ENCODE measurements around the gene SYCP3. TPM values are rescaled to one million over a fixed set of nuclear protein-coding genes. Genes with fewer than 3 reads are reported as not detected.

Gene SYCP3
- total RNA-seq, 1 donor from 2014 or later, result not detected

- Histone ChIP-seq H3K4me2 (ENCODE audit: low read length) (no peak overlapping the region), H3K27ac (ENCODE audit: low read depth, low read length) (no peak overlapping the region), H4K20me1 (ENCODE audit: insufficient read depth, low read length) (peaks cover 20% of the 10 kb centered on the region), H2AFZ (ENCODE audit: low read depth, low read length) (no peak overlapping the region), H3K4me1 (ENCODE audit: insufficient read depth, low read length) (no peaks in the 10 kb centered on the region), H3K36me3 (ENCODE audit: insufficient read depth, low read length) (no peaks in the 10 kb centered on the region), H3K9ac (ENCODE audit: low read length) (no peak overlapping the region), H3K27me3 (ENCODE audit: insufficient read depth, low read length) (no peaks in the 10 kb centered on the region), H3K4me3 (ENCODE audit: insufficient read depth, low read depth, low read length) (no peak overlapping the region), H3K79me2 (ENCODE audit: insufficient read depth, low read length) (peaks cover 20% of the 10 kb centered on the region), H3K9me3 (ENCODE audit: insufficient read depth, low read depth, low read length) (no peaks in the 10 kb centered on the region)
- Mint-ChIP-seq H3K27ac (ENCODE audit: unreplicated experiment) (no peak overlapping the region), H3K4me3 (ENCODE audit: unreplicated experiment) (no peak overlapping the region), H3K27me3 (ENCODE audit: low read depth, unreplicated experiment) (no peaks in the 10 kb centered on the region), H3K4me1 (ENCODE audit: low read depth, unreplicated experiment) (peaks cover 3% of the 10 kb centered on the region), H3K9me3 (ENCODE audit: unreplicated experiment) (no peaks in the 10 kb centered on the region), H3K36me3 (ENCODE audit: low read depth, unreplicated experiment) (no peaks in the 10 kb centered on the region)
- DNase-seq (ENCODE audit: low read depth) (no peak), FAIRE-seq (no peak)
- TF ChIP-seq, protein P1, sequence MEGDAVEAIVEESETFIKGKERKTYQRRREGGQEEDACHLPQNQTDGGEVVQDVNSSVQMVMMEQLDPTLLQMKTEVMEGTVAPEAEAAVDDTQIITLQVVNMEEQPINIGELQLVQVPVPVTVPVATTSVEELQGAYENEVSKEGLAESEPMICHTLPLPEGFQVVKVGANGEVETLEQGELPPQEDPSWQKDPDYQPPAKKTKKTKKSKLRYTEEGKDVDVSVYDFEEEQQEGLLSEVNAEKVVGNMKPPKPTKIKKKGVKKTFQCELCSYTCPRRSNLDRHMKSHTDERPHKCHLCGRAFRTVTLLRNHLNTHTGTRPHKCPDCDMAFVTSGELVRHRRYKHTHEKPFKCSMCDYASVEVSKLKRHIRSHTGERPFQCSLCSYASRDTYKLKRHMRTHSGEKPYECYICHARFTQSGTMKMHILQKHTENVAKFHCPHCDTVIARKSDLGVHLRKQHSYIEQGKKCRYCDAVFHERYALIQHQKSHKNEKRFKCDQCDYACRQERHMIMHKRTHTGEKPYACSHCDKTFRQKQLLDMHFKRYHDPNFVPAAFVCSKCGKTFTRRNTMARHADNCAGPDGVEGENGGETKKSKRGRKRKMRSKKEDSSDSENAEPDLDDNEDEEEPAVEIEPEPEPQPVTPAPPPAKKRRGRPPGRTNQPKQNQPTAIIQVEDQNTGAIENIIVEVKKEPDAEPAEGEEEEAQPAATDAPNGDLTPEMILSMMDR (IDR thresholded peaks at IDR 0.05; ENCODE audit: insufficient read depth, low read depth, low read length), result no peak
- TF ChIP-seq EZH2 (IDR thresholded peaks at IDR 0.05; ENCODE audit: insufficient read depth, low read length), result no peak
These were observed 32.9 kb downstream of the SYCP3 start for GRCh38 chr12:101706403-101706802.

DNA sequence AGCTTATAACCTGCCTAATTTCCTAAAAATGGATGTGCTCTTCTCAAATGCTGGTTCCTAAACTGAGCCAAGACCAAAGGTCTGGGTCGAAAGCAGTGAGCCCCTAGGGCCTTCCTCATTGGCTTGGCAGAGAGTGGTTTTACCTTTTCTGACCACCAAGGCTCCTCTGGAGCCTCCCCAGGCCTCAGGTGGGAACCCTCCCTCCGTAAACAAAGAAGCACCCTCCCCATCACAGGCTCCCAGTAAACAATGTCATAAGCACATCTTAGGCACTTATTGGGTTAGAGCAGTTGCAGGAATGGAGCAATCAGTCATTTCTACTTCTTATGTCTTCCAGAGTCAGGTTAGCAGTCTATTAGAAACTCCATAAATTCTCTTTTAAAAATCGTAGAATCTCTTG is 35.8 kb downstream of the SYCP3 start:
- H3K4me1 Mint-ChIP-seq (ENCODE audit: low read depth, unreplicated experiment), result no peaks in the 10 kb centered on the region
- peaks cover 26% of the 10 kb centered on the region for H4K20me1 ChIP-seq (ENCODE audit: insufficient read depth, low read length)
- no peak overlapping the region for H2AFZ ChIP-seq (ENCODE audit: low read depth, low read length)

DNA sequence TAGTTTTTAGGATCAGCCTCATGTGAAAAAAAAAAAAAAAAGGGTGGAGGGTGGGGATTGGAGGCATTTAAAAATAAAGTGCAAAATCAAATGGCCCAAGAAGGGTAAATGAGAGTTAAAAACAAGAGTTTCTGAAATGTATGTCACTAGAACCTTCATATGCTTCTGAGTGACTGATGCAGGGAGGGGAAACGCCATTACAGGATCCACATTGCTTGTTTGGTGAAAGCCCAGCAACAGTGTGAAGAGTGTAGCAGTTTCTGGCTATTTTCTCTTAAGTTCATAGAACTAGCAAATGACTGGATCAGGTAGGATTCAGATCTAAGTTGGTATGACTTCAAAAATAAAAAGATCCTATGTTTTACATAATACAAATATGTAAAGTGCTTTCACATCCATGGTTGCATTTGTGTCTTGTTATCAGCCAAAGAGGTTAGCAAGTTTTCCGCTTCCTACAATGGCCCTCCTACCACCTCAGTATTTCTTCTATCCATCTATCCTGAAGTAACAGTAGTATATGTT is 38.9 kb downstream of the SYCP3 start:
- no peak for FAIRE-seq
- Histone ChIP-seq H3K4me3 (ENCODE audit: insufficient read depth, low read depth, low read length) (no peak overlapping the region), H3K36me3 (ENCODE audit: insufficient read depth, low read length) (no peaks in the 10 kb centered on the region), H3K79me2 (ENCODE audit: insufficient read depth, low read length) (peaks cover 37% of the 10 kb centered on the region), H3K27me3 (ENCODE audit: insufficient read depth, low read length) (no peaks in the 10 kb centered on the region), H4K20me1 (ENCODE audit: insufficient read depth, low read length) (peaks cover 14% of the 10 kb centered on the region), H3K4me1 (ENCODE audit: insufficient read depth, low read length) (peaks cover 6% of the 10 kb centered on the region), H3K9ac (ENCODE audit: low read length) (no peak overlapping the region), H2AFZ (ENCODE audit: low read depth, low read length) (no peak overlapping the region), H3K9me3 (ENCODE audit: insufficient read depth, low read depth, low read length) (no peaks in the 10 kb centered on the region), H3K27ac (ENCODE audit: low read depth, low read length) (no peak overlapping the region), H3K4me2 (ENCODE audit: low read length) (no peak overlapping the region)
- Mint-ChIP-seq H3K4me3 (ENCODE audit: unreplicated experiment) (no peak overlapping the region), H3K9me3 (ENCODE audit: unreplicated experiment) (no peaks in the 10 kb centered on the region), H3K27me3 (ENCODE audit: low read depth, unreplicated experiment) (peaks cover 2% of the 10 kb centered on the region), H3K36me3 (ENCODE audit: low read depth, unreplicated experiment) (no peaks in the 10 kb centered on the region), H3K4me1 (ENCODE audit: low read depth, unreplicated experiment) (peaks cover 4% of the 10 kb centered on the region), H3K27ac (ENCODE audit: unreplicated experiment) (no peak overlapping the region)
- TF ChIP-seq EZH2 (IDR thresholded peaks at IDR 0.05; ENCODE audit: insufficient read depth, low read length), result no peak
- TF ChIP-seq, protein P1 (IDR thresholded peaks at IDR 0.05; ENCODE audit: insufficient read depth, low read depth, low read length), result no peak
- DNase-seq (ENCODE audit: low read depth), result no peak

More for the DNA sequence above, 35.8 kb downstream of the SYCP3 start:
- no peaks in the 10 kb centered on the region for H3K27me3 Mint-ChIP-seq (ENCODE audit: low read depth, unreplicated experiment)
- H3K4me2 ChIP-seq (ENCODE audit: low read length), result no peak overlapping the region
- no peaks in the 10 kb centered on the region for H3K27me3 ChIP-seq (ENCODE audit: insufficient read depth, low read length)
- peaks cover 36% of the 10 kb centered on the region for H3K79me2 ChIP-seq (ENCODE audit: insufficient read depth, low read length)
- no peak overlapping the region for H3K9ac ChIP-seq (ENCODE audit: low read length)
- DNase-seq (ENCODE audit: low read depth), result no peak
- H3K36me3 Mint-ChIP-seq (ENCODE audit: low read depth, unreplicated experiment), result no peaks in the 10 kb centered on the region
- no peak overlapping the region for H3K4me3 Mint-ChIP-seq (ENCODE audit: unreplicated experiment)
- no peak for FAIRE-seq
- H3K4me3 ChIP-seq (ENCODE audit: insufficient read depth, low read depth, low read length), result no peak overlapping the region
- H3K9me3 ChIP-seq (ENCODE audit: insufficient read depth, low read depth, low read length), result no peaks in the 10 kb centered on the region
- no peaks in the 10 kb centered on the region for H3K9me3 Mint-ChIP-seq (ENCODE audit: unreplicated experiment)
- no peak for TF ChIP-seq EZH2 (IDR thresholded peaks at IDR 0.05; ENCODE audit: insufficient read depth, low read length)
- TF ChIP-seq, protein P1 (IDR thresholded peaks at IDR 0.05; ENCODE audit: insufficient read depth, low read depth, low read length), result no peak
- H3K27ac Mint-ChIP-seq (ENCODE audit: unreplicated experiment), result no peak overlapping the region
- no peaks in the 10 kb centered on the region for H3K4me1 ChIP-seq (ENCODE audit: insufficient read depth, low read length)
- H3K27ac ChIP-seq (ENCODE audit: low read depth, low read length), result no peak overlapping the region
- no peaks in the 10 kb centered on the region for H3K36me3 ChIP-seq (ENCODE audit: insufficient read depth, low read length)

Data from astrocyte (in vitro differentiated cells and primary cell).